AML-193 (cell line): ENCODE measurements around the gene CENPC.
"Not testable (repeated sequence)": the region's sequence is repeated elsewhere in the genome, so short reads cannot be mapped to it uniquely, and the experiment has no call there.

Source experiments
- DNase-seq, 2 experiments: peaks; one replicate each; lab custom pipeline; 2025; lab: John Stamatoyannopoulos, UW

Gene CENPC

GRCh38 chr4:67545199-67546003 is at the start of gene CENPC:
Gene CENPC, minus strand, starts transcription at chr4:67545503. Its CDS starts 148 bp downstream, at chr4:67545355.
- peak; percentile 96 to 97 for DNase-seq

- DNase-seq, result peak; percentile 39 to 46
Measured at GRCh38 chr4:67593741-67594175, 48.5 kb upstream of the CENPC start.

GRCh38 chr4:67587156-67587555 is 41.9 kb upstream of the CENPC start:
- DNase-seq, result no peak

GRCh38 chr4:67584496-67584895 is 39.2 kb upstream of the CENPC start:
- no peak for DNase-seq

GRCh38 chr4:67581913-67582312 is 36.6 kb upstream of the CENPC start:
- DNase-seq, result no peak

GRCh38 chr4:67581208-67581857 is 36.0 kb upstream of the CENPC start:
- no peak for DNase-seq

- DNase-seq, result no peak
Measured at GRCh38 chr4:67580577-67580976, 35.3 kb upstream of the CENPC start.

- DNase-seq, result no peak
Measured at GRCh38 chr4:67576538-67576937, 31.2 kb upstream of the CENPC start.

GRCh38 chr4:67576059-67576466 is 30.8 kb upstream of the CENPC start:
- DNase-seq, result no peak

- peak; percentile 54 to 64 for DNase-seq
Measured at GRCh38 chr4:67575232-67576058, 30.1 kb upstream of the CENPC start.

GRCh38 chr4:67573193-67573592 is 27.9 kb upstream of the CENPC start:
- peak in 1 of 2 experiments; percentile 10 for DNase-seq

GRCh38 chr4:67571975-67572374 is 26.7 kb upstream of the CENPC start:
- no peak for DNase-seq

GRCh38 chr4:67570537-67570936 is 25.2 kb upstream of the CENPC start:
- no peak for DNase-seq

GRCh38 chr4:67568820-67569219 is 23.5 kb upstream of the CENPC start:
- peak in 1 of 2 experiments; percentile 11 for DNase-seq

- no peak for DNase-seq
Measured at GRCh38 chr4:67566335-67566734, 21.0 kb upstream of the CENPC start.

GRCh38 chr4:67565284-67565683 is 20.0 kb upstream of the CENPC start:
- DNase-seq, result no peak

- peak; percentile 67 to 70 for DNase-seq
Measured at GRCh38 chr4:67558493-67558892, 13.2 kb upstream of the CENPC start, which contains the start of gene STAP1. Gene STAP1, plus strand, starts transcription at chr4:67558727. Its CDS starts 83 bp downstream, at chr4:67558810.

- no peak for DNase-seq
Measured at GRCh38 chr4:67556436-67556835, 11.1 kb upstream of the CENPC start.

GRCh38 chr4:67555447-67555846 is 10.1 kb upstream of the CENPC start:
- DNase-seq, result no peak

GRCh38 chr4:67554096-67554495 is 8.8 kb upstream of the CENPC start:
- DNase-seq, result no peak

- DNase-seq, result not testable (repeated sequence)
Measured at GRCh38 chr4:67552146-67552792, 7.0 kb upstream of the CENPC start.

- DNase-seq, result no peak
Measured at GRCh38 chr4:67550857-67551256, 5.6 kb upstream of the CENPC start.
